ENCODE results near the gene CPA5. TPM values are rescaled to one million over a fixed set of nuclear protein-coding genes. Genes with fewer than 3 reads are reported as not detected.
A peak's percentile ranks its signal among the peaks of the same experiment; 100 is the strongest.

The CPA5 gene
- total RNA-seq, 1 donor from 2014 or later: not detected

DNA sequence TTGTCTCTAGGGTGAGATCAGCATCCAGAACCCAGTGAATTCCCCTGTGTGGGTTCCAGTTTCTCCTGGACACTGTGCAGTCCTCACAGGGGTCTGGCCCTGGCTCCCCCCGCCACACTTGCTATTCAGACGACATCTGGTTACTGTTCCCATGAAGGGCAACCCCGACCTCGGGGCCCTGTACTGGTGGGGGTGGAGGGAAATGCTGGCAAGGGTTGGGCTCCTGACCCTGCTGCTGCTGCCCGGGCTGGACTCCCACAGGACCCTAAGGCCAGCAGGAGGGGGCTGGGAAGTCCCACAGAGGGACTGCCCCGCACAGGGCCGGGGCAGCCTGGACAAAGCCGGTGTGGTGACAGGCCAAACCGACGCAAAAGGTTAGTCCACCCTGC, 34.9 kb downstream of the CPA5 start:
- DNase-seq (no peak), ATAC-seq (peak in 1 of 2 donors; percentile 5)
- intact Hi-C loops (cut with DNase I): no loop called here
- no peak overlapping the region for H3K4me3 ChIP-seq
- TF ChIP-seq, protein P1, sequence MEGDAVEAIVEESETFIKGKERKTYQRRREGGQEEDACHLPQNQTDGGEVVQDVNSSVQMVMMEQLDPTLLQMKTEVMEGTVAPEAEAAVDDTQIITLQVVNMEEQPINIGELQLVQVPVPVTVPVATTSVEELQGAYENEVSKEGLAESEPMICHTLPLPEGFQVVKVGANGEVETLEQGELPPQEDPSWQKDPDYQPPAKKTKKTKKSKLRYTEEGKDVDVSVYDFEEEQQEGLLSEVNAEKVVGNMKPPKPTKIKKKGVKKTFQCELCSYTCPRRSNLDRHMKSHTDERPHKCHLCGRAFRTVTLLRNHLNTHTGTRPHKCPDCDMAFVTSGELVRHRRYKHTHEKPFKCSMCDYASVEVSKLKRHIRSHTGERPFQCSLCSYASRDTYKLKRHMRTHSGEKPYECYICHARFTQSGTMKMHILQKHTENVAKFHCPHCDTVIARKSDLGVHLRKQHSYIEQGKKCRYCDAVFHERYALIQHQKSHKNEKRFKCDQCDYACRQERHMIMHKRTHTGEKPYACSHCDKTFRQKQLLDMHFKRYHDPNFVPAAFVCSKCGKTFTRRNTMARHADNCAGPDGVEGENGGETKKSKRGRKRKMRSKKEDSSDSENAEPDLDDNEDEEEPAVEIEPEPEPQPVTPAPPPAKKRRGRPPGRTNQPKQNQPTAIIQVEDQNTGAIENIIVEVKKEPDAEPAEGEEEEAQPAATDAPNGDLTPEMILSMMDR (IDR thresholded peaks at IDR 0.05): no peak
- no peaks in the 10 kb centered on the region for H3K36me3 ChIP-seq
- H3K27ac ChIP-seq: no peak overlapping the region
- H3K27me3 ChIP-seq (ENCODE audit: low read depth): no peaks in the 10 kb centered on the region
- peaks cover 10% of the 10 kb centered on the region for H3K9me3 ChIP-seq
- H3K4me1 ChIP-seq: peaks cover 9% of the 10 kb centered on the region

DNA sequence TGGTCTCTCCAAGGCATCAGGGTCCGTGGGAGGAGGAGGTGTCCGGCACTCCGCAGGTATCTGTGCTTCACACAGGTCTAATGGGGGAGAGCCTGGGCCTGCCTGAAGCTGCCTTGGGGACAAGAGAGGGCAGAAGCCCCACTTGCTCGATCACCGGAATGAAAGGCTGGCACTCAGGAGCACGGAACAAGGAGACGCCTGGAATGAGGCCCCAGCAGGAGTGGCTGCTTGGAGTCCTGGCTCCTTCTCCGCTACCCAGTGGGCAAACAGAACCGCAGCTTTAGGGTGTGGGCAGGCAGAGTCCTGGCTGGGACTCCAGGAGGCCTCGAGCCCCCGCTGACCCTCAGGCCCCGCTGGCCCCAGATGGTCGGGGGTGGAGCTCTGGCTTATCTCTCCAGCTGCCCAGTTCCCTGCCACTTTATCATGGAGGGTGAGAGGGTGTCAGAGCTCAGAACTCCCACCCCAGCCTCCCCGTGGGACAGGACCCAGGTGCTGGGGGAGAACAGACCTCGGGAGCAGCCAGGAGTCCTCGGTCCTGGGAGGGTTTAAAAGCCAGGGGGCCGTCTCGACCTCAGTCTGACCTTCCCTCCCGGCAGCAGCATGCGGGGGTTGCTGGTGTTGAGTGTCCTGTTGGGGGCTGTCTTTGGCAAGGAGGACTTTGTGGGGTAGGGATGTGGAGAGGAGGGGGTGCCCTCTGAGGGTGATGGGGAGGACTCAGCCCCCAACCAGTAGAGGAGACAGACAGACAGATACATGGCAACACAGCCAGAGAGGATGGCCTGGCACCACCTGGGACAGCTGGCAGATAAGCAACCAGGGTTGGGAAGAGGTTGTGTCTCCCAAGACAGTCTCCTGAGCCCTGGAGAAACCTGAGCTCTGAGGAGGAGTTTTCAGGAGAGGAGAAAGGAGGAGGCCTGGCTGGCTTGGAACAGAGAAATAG, 35.6 kb downstream of the CPA5 start, which contains the start of gene CPA1:
Gene CPA1, plus strand, starts transcription at position 574 of the 940 bp plus-strand sequence. Its CDS starts 27 bp downstream, at position 601.
- H3K9me3 ChIP-seq: peaks cover 10% of the 10 kb centered on the region
- H3K4me3 ChIP-seq: no peak within 1 kb of the TSS
- intact Hi-C loops (cut with DNase I): no loop called here
- ATAC-seq (peak; percentile 35 to 43), DNase-seq (no peak)
- peaks cover 7% of the 10 kb centered on the region for H3K4me1 ChIP-seq
- TF ChIP-seq, protein P1 (IDR thresholded peaks at IDR 0.05): no peak
- no peaks in the 10 kb centered on the region for H3K27me3 ChIP-seq (ENCODE audit: low read depth)
- H3K27ac ChIP-seq: no peak within 1 kb of the TSS
- no peaks in the 10 kb centered on the region for H3K36me3 ChIP-seq

DNA sequence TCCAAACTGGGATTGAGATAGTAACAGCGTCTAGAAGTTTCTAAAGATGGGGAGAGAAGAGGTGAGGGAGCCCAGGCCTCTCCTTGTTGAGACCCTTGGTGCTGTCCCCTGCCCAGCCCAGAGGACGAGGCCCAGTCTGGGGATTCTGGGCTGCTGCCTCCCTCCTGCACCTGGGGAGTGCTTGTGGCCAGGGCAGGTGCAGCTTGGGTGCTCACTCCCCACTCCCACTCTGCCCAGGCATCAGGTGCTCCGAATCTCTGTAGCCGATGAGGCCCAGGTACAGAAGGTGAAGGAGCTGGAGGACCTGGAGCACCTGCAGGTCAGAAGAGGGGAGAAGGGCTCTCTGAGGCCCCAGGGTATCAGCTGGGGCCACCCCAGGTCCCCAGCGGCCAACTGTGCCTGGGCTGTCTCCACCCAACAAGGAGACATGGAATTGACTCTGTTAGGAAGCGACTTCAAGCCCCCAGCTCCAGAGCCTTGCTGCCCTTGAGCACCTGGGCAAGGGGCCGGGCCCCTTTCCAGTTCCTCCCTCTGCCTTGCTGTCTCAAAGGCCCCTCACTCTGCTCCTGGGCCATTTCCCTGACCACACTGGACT, 36.3 kb downstream of the CPA5 start:
- no peaks in the 10 kb centered on the region for H3K27me3 ChIP-seq (ENCODE audit: low read depth)
- peaks cover 9% of the 10 kb centered on the region for H3K9me3 ChIP-seq
- DNase-seq (no peak), ATAC-seq (no peak)
- no peaks in the 10 kb centered on the region for H3K36me3 ChIP-seq
- TF ChIP-seq, protein P1 (IDR thresholded peaks at IDR 0.05): no peak
- no peak overlapping the region for H3K4me3 ChIP-seq
- no peak overlapping the region for H3K27ac ChIP-seq
- H3K4me1 ChIP-seq: peaks cover 7% of the 10 kb centered on the region
- intact Hi-C loops (cut with DNase I): no loop called here

DNA sequence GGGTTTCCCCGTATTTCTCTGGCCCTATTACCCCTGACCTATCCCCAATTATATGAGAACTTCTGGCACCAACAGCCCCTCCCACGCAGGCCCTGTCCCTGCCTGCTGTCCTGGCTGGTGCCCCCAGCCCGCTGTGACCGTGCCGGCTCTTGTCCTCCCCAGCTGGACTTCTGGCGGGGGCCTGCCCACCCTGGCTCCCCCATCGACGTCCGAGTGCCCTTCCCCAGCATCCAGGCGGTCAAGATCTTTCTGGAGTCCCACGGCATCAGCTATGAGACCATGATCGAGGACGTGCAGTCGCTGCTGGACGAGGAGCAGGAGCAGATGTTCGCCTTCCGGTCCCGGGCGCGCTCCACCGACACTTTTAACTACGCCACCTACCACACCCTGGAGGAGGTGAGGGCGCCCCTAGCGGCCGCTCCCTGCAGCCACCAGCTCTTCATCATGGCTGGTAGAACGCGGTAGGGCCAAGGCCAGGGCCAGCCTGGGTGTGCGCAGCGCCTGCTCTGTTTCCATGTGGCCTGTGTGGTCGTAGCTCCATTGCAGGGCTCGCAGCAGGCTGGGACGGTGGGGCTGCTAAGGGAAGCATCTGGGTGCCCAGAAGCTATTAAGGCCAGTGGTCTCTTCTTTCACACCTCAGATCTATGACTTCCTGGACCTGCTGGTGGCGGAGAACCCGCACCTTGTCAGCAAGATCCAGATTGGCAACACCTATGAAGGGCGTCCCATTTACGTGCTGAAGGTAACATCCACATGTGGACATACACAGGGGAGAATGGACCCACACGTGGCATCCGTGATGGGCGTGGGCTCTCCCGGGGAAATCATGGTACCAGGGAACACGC, 37.1 kb downstream of the CPA5 start:
- intact Hi-C loops (cut with DNase I): no loop called here
- peaks cover 7% of the 10 kb centered on the region for H3K4me1 ChIP-seq
- H3K27ac ChIP-seq: no peak overlapping the region
- no peaks in the 10 kb centered on the region for H3K36me3 ChIP-seq
- H3K27me3 ChIP-seq (ENCODE audit: low read depth): no peaks in the 10 kb centered on the region
- no peak for DNase-seq
- TF ChIP-seq, protein P1 (IDR thresholded peaks at IDR 0.05): no peak
- no peak for ATAC-seq
- peaks cover 1% of the 10 kb centered on the region for H3K9me3 ChIP-seq
- H3K4me3 ChIP-seq: no peak overlapping the region

All from lower lobe of right lung (tissue), 2 donors.